DMS 273 treated with DMSO at 0.1 percent for 48 hours (cell line): Measurements from ENCODE around the gene PDZRN3.

Source experiments
- DNase-seq: peaks from one replicate; lab custom pipeline; 2025; lab: John Stamatoyannopoulos, UW

PDZRN3 gene

DNA sequence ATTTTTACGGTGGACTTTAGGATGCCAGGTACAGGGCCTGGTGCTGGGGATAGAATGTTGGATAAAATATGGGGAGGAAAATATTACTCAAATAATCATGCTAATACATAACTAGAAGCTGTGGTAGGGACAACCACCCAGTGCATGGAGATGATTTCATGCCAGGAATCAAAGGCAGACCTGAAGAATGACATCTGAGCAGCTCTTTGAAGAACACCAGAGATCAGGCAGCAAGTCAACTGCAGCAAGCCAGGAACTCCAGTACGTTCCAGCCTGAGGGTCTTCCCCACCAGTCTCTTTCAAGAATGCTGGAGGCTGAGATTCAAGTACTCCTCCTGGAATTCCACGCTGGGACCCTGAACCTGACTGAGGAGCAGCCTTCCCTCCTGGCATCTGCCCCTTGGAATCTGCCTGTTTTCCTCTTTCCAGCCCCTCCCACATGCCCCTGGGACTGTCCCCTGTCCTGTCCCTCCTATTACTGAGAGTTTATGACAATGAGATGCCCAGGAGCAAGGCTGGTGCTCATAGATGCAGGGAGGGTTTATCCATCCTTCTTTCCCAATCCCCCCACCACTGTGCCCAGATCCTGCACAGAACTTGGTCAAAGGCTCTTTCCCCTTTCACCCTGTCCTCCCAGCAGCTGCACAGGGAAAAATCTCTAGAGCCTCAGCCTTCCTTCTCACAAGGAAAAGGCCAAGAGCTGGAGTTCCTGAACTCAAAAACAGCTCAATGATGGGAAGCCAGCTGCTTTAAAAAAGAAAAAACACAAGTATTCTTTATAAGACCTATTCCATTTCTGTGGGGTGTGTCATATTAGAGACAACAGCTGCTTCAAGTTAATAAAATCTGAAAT is 68.0 kb downstream of the PDZRN3 start:
- DNase-seq: no peak

DNA sequence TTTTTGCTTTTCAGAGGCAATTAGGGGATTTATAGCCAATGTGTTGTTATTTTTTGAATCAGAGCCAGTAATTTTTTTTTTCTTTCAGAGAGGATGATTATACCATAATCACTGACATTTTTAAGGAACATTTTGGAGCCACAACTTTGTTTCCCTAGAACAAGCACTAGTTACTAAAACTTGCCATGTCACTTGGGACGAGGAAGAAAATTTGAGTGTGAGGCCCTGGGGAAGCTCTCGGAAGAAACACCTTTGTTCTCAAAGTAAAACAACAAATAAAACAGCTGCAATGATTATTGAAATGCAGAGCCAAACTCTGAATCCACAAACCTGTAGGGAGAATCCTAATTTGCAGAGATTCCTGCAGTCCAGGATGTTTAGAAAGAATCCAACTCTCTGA is 69.7 kb downstream of the PDZRN3 start:
- no peak for DNase-seq

- DNase-seq: no peak
Observed at GRCh38 chr3:73552700-73553099, 72.0 kb downstream of the PDZRN3 start.

DNA sequence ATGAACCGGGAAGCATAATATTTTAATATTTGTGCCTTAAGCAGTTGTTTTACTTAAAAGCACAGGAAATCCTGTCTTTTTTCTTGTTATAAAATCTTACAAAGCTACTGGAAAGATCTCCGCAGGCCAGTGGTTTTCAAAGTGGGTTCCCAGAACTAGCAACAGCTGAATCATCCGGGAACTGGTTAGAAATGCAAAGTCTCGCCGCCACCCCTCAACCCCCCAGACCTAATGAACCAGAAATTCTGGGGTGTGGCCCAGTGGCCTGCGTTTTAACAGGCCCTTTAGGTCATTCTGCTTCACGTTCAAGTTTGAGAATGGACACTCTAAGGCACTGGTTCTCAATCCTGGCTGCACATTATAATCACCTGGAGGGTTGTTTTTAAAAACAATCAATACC is 74.7 kb downstream of the PDZRN3 start:
- no peak for DNase-seq

DNA sequence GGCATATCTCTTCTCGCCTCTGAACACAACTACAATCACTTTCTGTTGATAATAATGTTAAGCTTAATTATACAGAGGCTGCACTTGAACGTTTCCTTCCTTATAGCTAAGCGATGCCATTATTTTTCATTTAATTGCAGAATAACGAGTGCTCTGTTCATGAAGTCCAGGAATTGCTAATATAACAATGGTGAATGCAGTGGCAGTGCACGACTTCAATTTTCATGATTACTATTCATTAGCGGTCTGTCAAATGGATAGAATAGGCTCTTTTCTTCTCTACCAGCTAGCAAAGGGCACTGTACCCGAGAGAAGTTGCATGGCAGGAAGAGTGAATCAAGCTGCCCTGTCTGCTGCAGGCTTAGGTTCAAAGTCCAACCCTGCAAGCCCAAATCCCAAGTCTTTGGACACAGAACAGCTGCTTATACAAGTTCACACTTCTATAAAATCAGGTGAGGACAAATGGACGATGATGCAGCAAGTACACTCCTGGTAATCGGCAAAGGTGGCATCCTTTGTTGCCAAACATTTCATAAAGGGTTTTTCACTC is 75.6 kb downstream of the PDZRN3 start:
- DNase-seq: no peak

DNA sequence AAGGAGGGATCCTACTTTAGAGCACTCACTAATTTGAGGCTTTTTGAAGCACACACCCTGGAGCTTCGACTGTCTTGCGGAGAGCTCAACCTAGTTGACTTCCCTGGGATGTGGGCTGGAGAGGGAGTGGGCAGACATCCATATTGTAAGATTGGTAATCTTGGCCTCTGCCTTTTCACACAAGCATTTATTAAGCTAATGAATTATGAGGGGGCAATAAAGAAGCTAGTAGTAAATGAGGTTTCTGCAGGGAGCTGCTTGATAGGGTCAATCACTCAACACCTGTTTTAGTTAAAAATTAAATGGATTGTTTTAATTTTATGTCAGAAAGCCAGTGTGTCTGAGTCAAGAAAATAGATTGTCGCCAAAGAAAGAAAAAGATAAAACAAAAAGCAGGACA is 76.3 kb downstream of the PDZRN3 start:
- no peak for DNase-seq

DNA sequence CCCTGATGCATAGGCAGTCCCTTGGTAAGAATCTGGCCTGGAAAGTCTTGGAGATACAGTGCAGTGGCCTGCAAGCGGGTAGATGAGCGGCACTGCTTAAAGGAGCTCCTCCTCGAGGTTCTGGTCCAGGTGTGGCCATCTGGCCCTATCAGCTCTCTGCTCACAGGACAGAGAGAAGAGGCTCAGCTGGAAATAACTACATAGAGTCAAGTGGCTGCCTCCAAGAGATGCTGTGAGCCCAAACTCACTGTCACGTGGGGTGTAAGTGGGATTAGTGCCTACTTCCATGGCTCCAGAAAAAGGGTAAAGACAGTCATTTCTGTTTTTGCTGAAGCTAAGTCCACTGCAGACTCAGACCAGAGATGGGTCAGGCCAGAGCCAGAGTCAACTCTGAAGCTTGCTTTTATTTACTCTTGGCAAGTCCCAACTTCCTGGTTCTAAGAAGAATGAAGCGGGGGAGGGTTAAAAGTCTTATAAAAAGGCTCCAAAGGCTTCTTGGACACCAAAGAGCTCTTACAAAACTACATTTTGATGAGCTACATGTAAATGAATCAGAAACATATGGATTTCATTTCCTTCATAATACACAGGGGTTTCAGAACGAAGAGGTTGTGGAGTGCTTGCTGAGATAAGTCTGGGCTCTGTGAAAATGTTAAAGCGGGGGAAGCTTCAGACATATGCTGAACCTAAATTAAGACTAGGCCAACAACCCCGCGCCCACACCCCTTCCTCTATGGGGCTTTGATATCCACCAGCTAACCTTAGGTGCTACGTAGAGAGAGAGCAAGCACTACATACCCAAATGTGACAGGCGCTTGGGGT is 77.1 kb downstream of the PDZRN3 start:
- DNase-seq: no peak

DNA sequence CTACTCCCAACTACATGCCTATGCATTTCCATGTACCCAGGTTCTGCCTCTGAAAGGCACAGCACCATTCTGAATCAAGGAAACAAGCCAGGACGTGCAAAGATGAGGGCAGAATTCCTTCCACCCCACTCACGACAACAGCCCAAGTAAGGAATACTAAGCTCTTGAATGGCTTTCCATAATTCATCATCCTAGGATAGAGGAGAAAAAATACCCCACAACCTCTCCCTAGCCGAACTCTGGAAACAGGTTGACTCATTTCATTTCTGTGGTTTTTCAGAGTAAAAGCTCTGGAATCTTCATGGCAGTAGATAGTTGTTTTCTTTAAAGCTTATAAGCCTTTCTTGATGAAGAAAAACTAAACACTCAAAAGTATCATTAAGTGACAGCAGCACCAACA is 77.8 kb downstream of the PDZRN3 start:
- DNase-seq: no peak

DNA sequence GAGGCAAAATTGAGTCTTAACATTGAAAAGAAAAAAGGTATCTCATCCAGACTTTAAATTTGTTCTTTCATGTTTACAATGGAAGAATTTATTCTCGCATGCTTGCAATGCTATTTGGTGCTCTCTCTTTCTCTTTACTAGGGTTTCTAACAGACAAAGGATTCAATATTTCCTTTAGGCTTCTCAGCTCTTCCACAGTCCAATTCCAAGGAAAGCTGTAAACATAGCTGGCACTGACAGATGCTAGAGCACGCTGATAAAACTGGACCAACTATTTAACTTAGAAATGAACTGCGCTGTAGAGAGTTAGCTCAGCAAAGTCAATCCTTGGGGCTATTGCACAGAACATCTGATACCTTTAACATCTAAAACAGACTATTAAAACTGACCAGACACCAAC is 81.3 kb downstream of the PDZRN3 start:
- no peak for DNase-seq

DNA sequence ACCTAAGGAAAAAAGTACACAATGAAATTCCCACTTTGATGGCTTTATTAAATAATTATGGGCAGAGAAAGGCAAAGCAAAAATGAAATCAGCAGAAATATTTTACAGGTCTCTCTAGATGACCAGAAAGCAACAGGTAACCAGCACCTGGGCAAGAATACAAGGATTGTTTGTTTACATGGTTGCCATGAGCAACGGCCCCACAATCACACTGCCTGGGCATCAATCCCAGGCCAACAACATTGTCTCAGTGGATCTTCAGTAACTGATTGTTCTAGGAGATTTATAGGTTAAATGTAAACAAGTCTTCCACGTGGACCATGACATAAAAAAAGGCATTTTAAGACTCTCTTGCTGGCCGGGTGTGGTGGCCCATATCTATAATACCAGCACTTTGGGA is 82.6 kb downstream of the PDZRN3 start:
- no peak for DNase-seq

GRCh38 chr3:73540969-73541740 is 83.6 kb downstream of the PDZRN3 start:
- DNase-seq: no peak

DNA sequence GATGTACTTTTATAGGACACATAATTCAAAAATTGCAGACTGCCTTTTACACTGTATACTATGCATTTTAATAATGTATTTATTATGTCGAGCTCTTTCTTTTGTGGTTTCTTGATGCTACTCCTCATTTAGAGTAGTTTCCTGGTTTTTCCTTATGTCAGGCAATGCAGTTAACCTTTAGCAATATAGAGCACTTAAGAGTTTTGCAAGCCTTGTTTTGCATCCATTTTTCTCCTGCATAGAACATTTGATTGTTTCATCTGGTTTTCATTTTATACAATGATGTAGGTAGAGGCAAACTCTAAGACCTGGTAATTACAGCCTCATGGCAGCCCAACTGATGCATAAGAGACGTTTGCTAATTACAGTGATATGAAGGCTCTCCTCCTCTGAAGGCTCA is 86.3 kb downstream of the PDZRN3 start:
- DNase-seq: no peak

DNA sequence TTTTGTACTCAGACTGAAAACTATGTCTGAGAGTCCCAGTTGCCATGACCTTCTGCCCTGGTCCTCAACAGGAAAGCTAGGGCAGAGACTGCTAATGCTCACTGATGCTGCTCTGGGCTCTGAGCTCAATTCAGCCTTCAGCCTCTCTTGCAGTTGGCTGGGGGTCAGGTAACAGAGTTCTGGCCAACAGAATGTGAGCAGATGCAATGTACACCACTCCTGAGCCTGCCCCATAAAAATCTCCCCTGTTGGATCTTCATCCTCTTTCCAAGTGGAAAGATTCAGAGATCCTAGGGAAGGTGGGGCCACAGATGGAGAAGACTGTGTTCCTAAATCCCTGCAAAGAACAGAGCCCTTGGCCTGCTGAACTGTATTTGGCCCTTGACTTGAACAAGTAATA is 87.8 kb downstream of the PDZRN3 start:
- no peak for DNase-seq

- DNase-seq: no peak
Observed at GRCh38 chr3:73536336-73536895, 88.3 kb downstream of the PDZRN3 start.

- no peak for DNase-seq
Observed at GRCh38 chr3:73535931-73536330, 88.8 kb downstream of the PDZRN3 start.

- DNase-seq: no peak
Observed at GRCh38 chr3:73535137-73535536, 89.6 kb downstream of the PDZRN3 start.

DNA sequence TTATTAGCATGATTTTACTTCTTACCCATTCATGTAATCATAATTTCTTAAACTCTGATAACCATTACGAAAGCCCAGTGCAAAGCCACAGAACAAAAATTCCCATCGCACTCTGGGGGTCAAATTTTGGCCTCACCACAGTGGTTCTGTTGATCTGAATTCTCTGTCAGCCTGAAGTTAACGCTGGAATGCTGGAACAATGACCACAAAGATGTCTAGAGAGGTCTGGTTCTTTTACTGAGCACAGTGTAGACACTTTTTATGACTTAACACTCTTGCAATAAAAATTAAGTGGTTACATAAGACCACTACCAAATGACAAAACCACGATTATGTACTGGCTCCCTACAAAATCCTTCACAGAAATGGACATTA is 94.7 kb downstream of the PDZRN3 start:
- DNase-seq: no peak

DNA sequence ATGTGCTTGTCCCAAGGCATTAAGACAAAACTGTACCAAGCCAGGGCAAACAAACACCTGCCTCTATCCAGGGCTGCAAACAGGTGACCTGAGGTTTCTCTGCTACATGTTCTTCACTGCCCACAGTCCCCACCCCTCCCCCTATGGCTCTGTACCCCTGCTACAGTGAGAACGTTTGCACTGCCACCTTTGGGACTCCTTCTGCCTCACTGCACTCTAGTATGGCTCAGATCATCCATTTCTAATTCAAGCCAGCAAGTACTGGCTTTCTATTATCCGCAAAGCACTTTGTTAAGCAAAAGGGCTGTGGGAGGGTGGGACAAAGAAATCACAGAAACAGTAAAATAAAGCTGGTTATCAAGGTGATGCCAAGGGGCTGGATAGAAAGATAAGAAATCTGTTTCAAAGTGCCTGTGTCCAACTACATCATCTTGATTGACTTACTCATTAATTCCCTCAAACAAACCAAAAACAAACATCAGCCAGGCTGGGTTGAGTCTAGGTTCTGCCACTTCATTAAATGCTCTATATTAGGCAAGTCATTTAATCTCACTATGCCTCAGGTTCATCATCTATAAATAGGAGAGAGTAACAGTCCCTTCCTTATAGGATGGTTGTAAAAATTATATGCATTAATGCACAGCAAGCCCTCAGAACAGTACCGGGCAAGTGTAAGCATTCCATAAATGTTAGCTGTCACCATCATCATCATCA is 95.3 kb downstream of the PDZRN3 start:
- DNase-seq: no peak

GRCh38 chr3:73525591-73525990 is 99.2 kb downstream of the PDZRN3 start:
- no peak for DNase-seq

DNA sequence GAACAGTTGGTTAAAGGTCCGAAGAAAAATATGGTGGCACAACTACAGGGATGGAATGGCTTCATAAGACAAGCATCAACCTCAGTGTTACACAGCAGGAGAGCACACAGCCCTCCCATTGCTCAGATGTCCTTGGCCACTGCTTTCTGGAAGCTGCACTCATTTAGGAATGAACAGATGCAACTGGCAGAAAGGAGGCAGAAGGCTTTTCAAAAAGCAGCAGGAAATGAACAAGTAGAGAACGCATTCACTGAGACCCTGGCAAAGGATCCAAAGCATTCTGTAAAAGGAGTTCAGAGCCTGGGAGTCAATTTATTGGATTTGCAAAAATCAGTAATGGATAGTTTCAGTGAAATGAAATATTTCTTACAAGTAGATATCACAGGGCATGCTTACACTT is 101.1 kb downstream of the PDZRN3 start:
- no peak for DNase-seq

DNA sequence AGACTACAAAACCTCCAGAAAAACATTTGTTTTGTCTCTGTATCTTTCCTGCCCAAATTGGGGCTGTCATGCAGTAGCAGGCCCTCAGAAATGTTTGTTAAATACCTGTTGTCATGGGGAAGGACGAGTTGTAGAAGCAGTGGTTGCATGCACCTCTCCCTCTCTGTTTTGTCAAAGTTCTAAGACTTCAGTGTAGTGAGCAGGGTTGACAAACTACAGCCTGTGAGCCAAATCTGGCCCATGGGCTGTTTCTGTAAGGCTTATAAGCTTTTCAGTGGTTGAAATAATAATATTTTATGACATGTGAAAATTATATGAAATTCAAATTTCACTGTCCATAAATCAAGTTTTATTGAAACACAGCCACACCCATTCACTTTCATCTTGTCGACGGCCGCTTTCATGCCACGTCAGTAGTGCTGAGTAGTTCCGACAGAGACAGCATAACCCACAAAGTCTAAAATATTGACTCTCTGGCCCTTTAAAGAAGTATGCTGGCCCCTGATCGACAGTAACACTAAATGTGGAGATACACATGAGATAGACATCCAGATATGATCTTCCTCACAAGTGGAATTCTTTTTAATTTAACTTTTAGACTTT is 102.9 kb downstream of the PDZRN3 start:
- no peak for DNase-seq
